Glomerular visceral epithelial cell (primary cell): Measurements from ENCODE around the gene ZBTB5.
"Not testable (repeated sequence)": the region's sequence is repeated elsewhere in the genome, so short reads cannot be mapped to it uniquely, and the experiment has no call there.

Experiments used
- DNase-seq: peaks from one replicate; pipeline ENCODE4 v3.0.0-alpha.2; 2016; ENCODE audit errors: extremely low spot score

The ZBTB5 gene

GRCh38 chr9:37449862-37450632, 15.2 kb downstream of the ZBTB5 start:
- no peak for DNase-seq

GRCh38 chr9:37447111-37447510, 18.1 kb downstream of the ZBTB5 start:
- DNase-seq: no peak

- no peak for DNase-seq
Measured at GRCh38 chr9:37446401-37446800, 18.8 kb downstream of the ZBTB5 start.

GRCh38 chr9:37445832-37446231, 19.4 kb downstream of the ZBTB5 start:
- no peak for DNase-seq

- DNase-seq: no peak
Measured at GRCh38 chr9:37444890-37445289, 20.4 kb downstream of the ZBTB5 start.

GRCh38 chr9:37443566-37443965, 21.7 kb downstream of the ZBTB5 start:
- no peak for DNase-seq

GRCh38 chr9:37442556-37442955, 22.7 kb downstream of the ZBTB5 start:
- DNase-seq: no peak

- no peak for DNase-seq
Measured at GRCh38 chr9:37441776-37442370, 23.4 kb downstream of the ZBTB5 start.

- no peak for DNase-seq
Measured at GRCh38 chr9:37438359-37438758, 26.9 kb downstream of the ZBTB5 start.

- DNase-seq: no peak
Measured at GRCh38 chr9:37437621-37438020, 27.6 kb downstream of the ZBTB5 start.

GRCh38 chr9:37437010-37437409, 28.2 kb downstream of the ZBTB5 start:
- DNase-seq: no peak

- DNase-seq: no peak
Measured at GRCh38 chr9:37436540-37436939, 28.7 kb downstream of the ZBTB5 start.

GRCh38 chr9:37433867-37434371, 31.3 kb downstream of the ZBTB5 start:
- DNase-seq: no peak

- DNase-seq: no peak
Measured at GRCh38 chr9:37432020-37432419, 33.2 kb downstream of the ZBTB5 start.

GRCh38 chr9:37430841-37431597, 34.2 kb downstream of the ZBTB5 start:
- no peak for DNase-seq

- DNase-seq: no peak
Measured at GRCh38 chr9:37429441-37430285, 35.6 kb downstream of the ZBTB5 start.

- no peak for DNase-seq
Measured at GRCh38 chr9:37428345-37428744, 36.9 kb downstream of the ZBTB5 start.

GRCh38 chr9:37426846-37427245, 38.4 kb downstream of the ZBTB5 start:
- no peak for DNase-seq

- DNase-seq: not testable (repeated sequence)
Measured at GRCh38 chr9:37426431-37426830, 38.8 kb downstream of the ZBTB5 start.

GRCh38 chr9:37425298-37425752, 39.9 kb downstream of the ZBTB5 start:
- no peak for DNase-seq

- DNase-seq: no peak
Measured at GRCh38 chr9:37424686-37425297, 40.5 kb downstream of the ZBTB5 start.
